K562 (cell line): Measurements from ENCODE around the gene FGR. TPM values are rescaled to one million over a fixed set of nuclear protein-coding genes. Genes with fewer than 3 reads are reported as not detected.

Experiments used
- BACH1 ChIP-seq: fragments of 200-800 bp; sonication (Bioruptor generic); IDR thresholded peaks from 2 replicates; pipeline ENCODE4 v1.6.1; 2016; ENCODE audit warnings: missing genetic modification characterization, missing compliant biosample characterization
- BCLAF1 ChIP-seq, 2 experiments: fragments of 450-650 bp in 1 of 2; IDR thresholded peaks; 2 replicates each; pipeline ENCODE4 v1.6.1; 2011 to 2017; ENCODE audit warnings: low read depth in 2 of 2, antibody characterized with exemption in 1 of 2, borderline replicate concordance in 1 of 2, low read length in 1 of 2, mild to moderate bottlenecking in 1 of 2, mixed read lengths in 1 of 2; ENCODE audit not compliant: control insufficient read depth in 1 of 2
- BDP1 ChIP-seq: IDR thresholded peaks from 3 replicates; pipeline ENCODE4 v1.6.1; 2011; ENCODE audit not compliant: insufficient read length, insufficient read depth
- CHD1 ChIP-seq: fragments of 200-600 bp; sonication (generic); IDR thresholded peaks from one replicate; pipeline ENCODE4 v1.6.1; 2012; ENCODE audit warnings: mild to moderate bottlenecking, moderate library complexity, low read length, inconsistent platforms
- HEY1 ChIP-seq: fragments of 250-450 bp; sonication (Bioruptor Pico); IDR thresholded peaks from 2 replicates; pipeline ENCODE4 v1.5.0; 2020; ENCODE audit warnings: mild to moderate bottlenecking, moderate library complexity, borderline replicate concordance
- HLTF ChIP-seq: fragments of 450-650 bp; IDR thresholded peaks from 2 replicates; pipeline ENCODE4 v1.6.1; 2016
- HMBOX1 ChIP-seq: sonication (generic); IDR thresholded peaks from 2 replicates; pipeline ENCODE4 v1.6.1; 2016
- KDM1A ChIP-seq, 2 experiments: fragments of 450-650 bp; IDR thresholded peaks; 2 replicates each; pipeline ENCODE4 v1.6.1; 2016; ENCODE audit warnings: mild to moderate bottlenecking in 2 of 2
- MCM3 ChIP-seq: fragments of 450-650 bp; IDR thresholded peaks from 2 replicates; pipeline ENCODE4 v1.6.1; 2016
- PPARD ChIP-seq: fragments of 250-450 bp; sonication (Bioruptor Pico); IDR thresholded peaks from 2 replicates; pipeline ENCODE4 v1.8.0; 2022; ENCODE audit warnings: inconsistent platforms, mild to moderate bottlenecking, moderate library complexity
- PRMT5 ChIP-seq: sonication (generic); formaldehyde crosslinking; IDR thresholded peaks from 2 replicates; pipeline ENCODE4 v1.5.0; 2020; ENCODE audit warnings: missing genetic modification reagents
- TCF7 ChIP-seq: sonication (generic); IDR thresholded peaks from 2 replicates; pipeline ENCODE4 v1.6.1; 2016; ENCODE audit warnings: antibody characterized with exemption, borderline replicate concordance
- THRA ChIP-seq: fragments of 450-650 bp; IDR thresholded peaks from 2 replicates; pipeline ENCODE4 v1.6.1; 2017; ENCODE audit warnings: mild to moderate bottlenecking, moderate library complexity
- ZKSCAN3 ChIP-seq: fragments of 250-450 bp; sonication (Bioruptor Pico); IDR thresholded peaks from 2 replicates; pipeline ENCODE4 v1.4.0; 2020
- ZNF41 ChIP-seq: fragments of 250-450 bp; sonication (Bioruptor Pico); conservative IDR thresholded peaks from 2 replicates; pipeline ENCODE4 v1.4.0; 2020; ENCODE audit warnings: mild to moderate bottlenecking
- ZNF778 ChIP-seq: fragments of 450-650 bp; formaldehyde crosslinking; IDR thresholded peaks from 2 replicates; pipeline ENCODE4 v1.4.0; 2020; ENCODE audit warnings: mild to moderate bottlenecking, moderate library complexity
- polyA plus RNA-seq, 8 experiments: library from polyadenylated mRNA; depleted of rRNA in 4 of 8; stranded (reverse) in 5 of 8; unstranded in 3 of 8; fragments of >200 nt; fragmentation: Nextera tagmentation in 2 of 8; fragmentation: Illumina TruSeq in 1 of 8; extraction: Ambion mirVana in 2 of 8; extraction: Trizol in 1 of 8; gene quantifications; 2 replicates each; pipeline versions ENCODE4 v1.2.1 to v1.2.3, GENCODE V29; 2011 to 2014; ENCODE audit warnings: inconsistent platforms in 1 of 8, missing spikeins in 1 of 8
- total RNA-seq, 7 experiments: library from RNA; depleted of rRNA in 6 of 7; stranded (reverse); fragments of >200 nt in 6 of 7; fragmentation: Illumina TruSeq in 2 of 7; extraction: Trizol in 2 of 7; gene quantifications; 2 replicates each; pipeline versions ENCODE4 v1.2.1 to v1.2.3, GENCODE V29; 2011 to 2021; ENCODE audit warnings: low replicate concordance in 1 of 7
- TF ChIP-seq, protein P1 (sequence below): fragments of 250-450 bp; sonication (Bioruptor Pico); IDR thresholded peaks from 2 replicates; pipeline ENCODE4 v1.4.0; 2020; ENCODE audit warnings: borderline replicate concordance
- TF ChIP-seq, protein P2 (sequence below): fragments of 450-650 bp; formaldehyde crosslinking; IDR thresholded peaks from 2 replicates; pipeline ENCODE4 v1.4.0; 2020; ENCODE audit warnings: mild to moderate bottlenecking, moderate library complexity

FGR gene
- total and polyA plus RNA-seq, 9 of the 15 experiments (the other 6 are each of a cell fraction or from before 2014, with no cell fraction given) = 0.04 to 0.11 TPM; not detected in 7

- TF ChIP-seq, protein P1, sequence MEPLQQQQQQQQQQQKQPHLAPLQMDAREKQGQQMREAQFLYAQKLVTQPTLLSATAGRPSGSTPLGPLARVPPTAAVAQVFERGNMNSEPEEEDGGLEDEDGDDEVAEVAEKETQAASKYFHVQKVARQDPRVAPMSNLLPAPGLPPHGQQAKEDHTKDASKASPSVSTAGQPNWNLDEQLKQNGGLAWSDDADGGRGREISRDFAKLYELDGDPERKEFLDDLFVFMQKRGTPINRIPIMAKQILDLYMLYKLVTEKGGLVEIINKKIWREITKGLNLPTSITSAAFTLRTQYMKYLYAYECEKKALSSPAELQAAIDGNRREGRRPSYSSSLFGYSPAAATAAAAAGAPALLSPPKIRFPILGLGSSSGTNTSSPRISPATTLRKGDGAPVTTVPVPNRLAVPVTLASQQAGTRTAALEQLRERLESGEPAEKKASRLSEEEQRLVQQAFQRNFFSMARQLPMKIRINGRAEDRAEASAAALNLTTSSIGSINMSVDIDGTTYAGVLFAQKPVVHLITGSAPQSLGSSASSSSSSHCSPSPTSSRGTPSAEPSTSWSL (CRISPR knock-in tag) = no peak
- TF ChIP-seq HMBOX1 (no peak), HLTF (no peak), HEY1 (CRISPR knock-in tag) (0 out of 2 replicates have a peak, but pooled peaks have one; percentile 28), TCF7 (no peak), MCM3 (no peak), CHD1 (no peak), THRA (no peak), ZKSCAN3 (no peak), BDP1 (no peak), PPARD (CRISPR knock-in tag) (no peak), BCLAF1 (IDR thresholded peaks at IDR 0.05; ENCODE audit: borderline replicate concordance in 1 of 2, control insufficient read depth in 1 of 2, low read depth in 2 of 2, low read length in 1 of 2) (no peak), KDM1A (IDR thresholded peaks at IDR 0.05) (no peak), ZNF778 (CRISPR knock-in tag) (no peak), BACH1 (tag) (no peak), ZNF41 (no peak), PRMT5 (CRISPR knock-in tag) (no peak)
- TF ChIP-seq, protein P2, sequence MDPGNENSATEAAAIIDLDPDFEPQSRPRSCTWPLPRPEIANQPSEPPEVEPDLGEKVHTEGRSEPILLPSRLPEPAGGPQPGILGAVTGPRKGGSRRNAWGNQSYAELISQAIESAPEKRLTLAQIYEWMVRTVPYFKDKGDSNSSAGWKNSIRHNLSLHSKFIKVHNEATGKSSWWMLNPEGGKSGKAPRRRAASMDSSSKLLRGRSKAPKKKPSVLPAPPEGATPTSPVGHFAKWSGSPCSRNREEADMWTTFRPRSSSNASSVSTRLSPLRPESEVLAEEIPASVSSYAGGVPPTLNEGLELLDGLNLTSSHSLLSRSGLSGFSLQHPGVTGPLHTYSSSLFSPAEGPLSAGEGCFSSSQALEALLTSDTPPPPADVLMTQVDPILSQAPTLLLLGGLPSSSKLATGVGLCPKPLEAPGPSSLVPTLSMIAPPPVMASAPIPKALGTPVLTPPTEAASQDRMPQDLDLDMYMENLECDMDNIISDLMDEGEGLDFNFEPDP (CRISPR knock-in tag) = no peak
Measured at GRCh38 chr1:27671964-27672749, 37.2 kb upstream of the FGR start, which contains the start of gene IFI6 (continued).
